Measurements from ENCODE around the gene FYN. TPM values are rescaled to one million over a fixed set of nuclear protein-coding genes. Genes with fewer than 3 reads are reported as not detected.

Gene FYN
- total RNA-seq, 1 donor from 2014 or later, result 525 TPM

GRCh38 chr6:111844921-111845320 lies 28.3 kb downstream of the FYN start:
- Mint-ChIP-seq H3K36me3 (ENCODE audit: unreplicated experiment) (no peaks in the 10 kb centered on the region), H3K4me1 (ENCODE audit: low read depth, unreplicated experiment) (peaks cover 62% of the 10 kb centered on the region), H3K4me3 (ENCODE audit: unreplicated experiment) (no peak overlapping the region), H3K27me3 (ENCODE audit: unreplicated experiment) (peaks cover 6% of the 10 kb centered on the region), H3K27ac (ENCODE audit: unreplicated experiment) (no peak overlapping the region), H3K9me3 (ENCODE audit: unreplicated experiment) (peaks cover 3% of the 10 kb centered on the region)
- no peak for DNase-seq
- TF ChIP-seq, protein P1, sequence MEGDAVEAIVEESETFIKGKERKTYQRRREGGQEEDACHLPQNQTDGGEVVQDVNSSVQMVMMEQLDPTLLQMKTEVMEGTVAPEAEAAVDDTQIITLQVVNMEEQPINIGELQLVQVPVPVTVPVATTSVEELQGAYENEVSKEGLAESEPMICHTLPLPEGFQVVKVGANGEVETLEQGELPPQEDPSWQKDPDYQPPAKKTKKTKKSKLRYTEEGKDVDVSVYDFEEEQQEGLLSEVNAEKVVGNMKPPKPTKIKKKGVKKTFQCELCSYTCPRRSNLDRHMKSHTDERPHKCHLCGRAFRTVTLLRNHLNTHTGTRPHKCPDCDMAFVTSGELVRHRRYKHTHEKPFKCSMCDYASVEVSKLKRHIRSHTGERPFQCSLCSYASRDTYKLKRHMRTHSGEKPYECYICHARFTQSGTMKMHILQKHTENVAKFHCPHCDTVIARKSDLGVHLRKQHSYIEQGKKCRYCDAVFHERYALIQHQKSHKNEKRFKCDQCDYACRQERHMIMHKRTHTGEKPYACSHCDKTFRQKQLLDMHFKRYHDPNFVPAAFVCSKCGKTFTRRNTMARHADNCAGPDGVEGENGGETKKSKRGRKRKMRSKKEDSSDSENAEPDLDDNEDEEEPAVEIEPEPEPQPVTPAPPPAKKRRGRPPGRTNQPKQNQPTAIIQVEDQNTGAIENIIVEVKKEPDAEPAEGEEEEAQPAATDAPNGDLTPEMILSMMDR (IDR thresholded peaks at IDR 0.05; ENCODE audit: partially characterized antibody, unreplicated experiment), result no peak

- peaks cover 4% of the 10 kb centered on the region for H3K27me3 Mint-ChIP-seq (ENCODE audit: unreplicated experiment)
- no peak overlapping the region for H3K4me3 Mint-ChIP-seq (ENCODE audit: unreplicated experiment)
- peaks cover 3% of the 10 kb centered on the region for H3K9me3 Mint-ChIP-seq (ENCODE audit: unreplicated experiment)
- DNase-seq, result no peak
- H3K36me3 Mint-ChIP-seq (ENCODE audit: unreplicated experiment), result no peaks in the 10 kb centered on the region
- TF ChIP-seq, protein P1 (IDR thresholded peaks at IDR 0.05; ENCODE audit: partially characterized antibody, unreplicated experiment), result no peak
- H3K4me1 Mint-ChIP-seq (ENCODE audit: low read depth, unreplicated experiment), result peaks cover 59% of the 10 kb centered on the region
- H3K27ac Mint-ChIP-seq (ENCODE audit: unreplicated experiment), result no peak overlapping the region
Measured at GRCh38 chr6:111844376-111844775, 28.9 kb downstream of the FYN start.

DNA sequence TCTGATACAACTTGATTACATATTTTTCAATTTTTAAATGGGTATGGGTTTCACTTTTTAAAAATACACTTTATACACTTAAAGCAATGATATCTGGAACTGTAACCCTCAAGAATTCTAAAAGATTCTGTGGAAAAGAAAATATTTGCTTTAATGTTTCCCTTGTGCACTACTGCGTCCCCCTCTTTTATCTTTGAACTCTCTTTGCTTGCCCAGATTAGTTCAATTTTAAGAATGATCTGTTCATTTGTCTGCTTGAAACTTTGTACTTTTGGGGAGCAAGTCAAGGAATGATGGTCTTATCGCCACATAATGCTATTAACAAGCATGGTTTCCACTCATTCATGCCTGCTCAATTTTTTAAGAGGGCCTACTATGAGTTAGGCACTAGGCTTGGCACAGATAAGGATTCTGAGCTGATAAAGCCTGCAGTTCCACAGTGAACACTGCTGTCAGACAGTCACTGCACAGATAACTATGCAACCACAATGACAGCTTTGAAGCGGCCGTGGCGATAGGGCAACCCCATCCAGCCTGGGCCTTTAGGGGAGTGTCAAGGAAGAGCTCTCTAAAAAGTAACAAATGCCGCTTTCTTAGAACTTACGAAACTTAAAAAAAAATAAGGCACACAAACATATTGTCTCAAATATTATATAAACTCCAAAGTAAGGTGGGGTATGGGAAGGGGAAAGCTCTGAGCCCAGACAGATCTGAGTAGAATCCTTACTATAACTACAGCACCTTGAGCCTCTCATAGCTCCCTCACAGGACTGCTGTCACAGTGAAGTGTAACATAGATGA lies 29.7 kb downstream of the FYN start:
- Mint-ChIP-seq H3K9me3 (ENCODE audit: unreplicated experiment) (peaks cover 3% of the 10 kb centered on the region), H3K4me1 (ENCODE audit: low read depth, unreplicated experiment) (peaks cover 59% of the 10 kb centered on the region), H3K36me3 (ENCODE audit: unreplicated experiment) (no peaks in the 10 kb centered on the region), H3K4me3 (ENCODE audit: unreplicated experiment) (no peak overlapping the region), H3K27me3 (ENCODE audit: unreplicated experiment) (peaks cover 8% of the 10 kb centered on the region), H3K27ac (ENCODE audit: unreplicated experiment) (no peak overlapping the region)
- DNase-seq, result no peak
- TF ChIP-seq, protein P1 (IDR thresholded peaks at IDR 0.05; ENCODE audit: partially characterized antibody, unreplicated experiment), result no peak

DNA sequence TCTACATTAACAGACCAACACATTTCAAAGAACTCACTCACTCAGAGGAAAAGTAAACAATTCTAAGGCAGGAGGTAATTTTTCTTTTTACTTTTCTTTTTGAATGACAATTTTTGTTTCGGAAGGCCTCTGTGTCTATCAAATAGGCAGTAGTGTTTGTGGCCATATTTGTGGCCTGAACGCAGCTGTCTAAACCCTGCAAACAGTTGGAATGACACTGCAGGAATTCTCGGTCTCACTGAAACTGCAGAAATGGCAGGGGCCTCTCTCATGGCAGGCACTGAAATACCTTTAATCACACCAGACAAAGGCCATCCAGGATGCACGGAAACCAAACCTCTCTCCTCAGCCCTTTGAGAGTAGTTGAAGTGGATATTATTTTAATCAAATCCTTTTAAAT lies 30.4 kb downstream of the FYN start:
- Mint-ChIP-seq H3K4me3 (ENCODE audit: unreplicated experiment) (no peak overlapping the region), H3K9me3 (ENCODE audit: unreplicated experiment) (peaks cover 3% of the 10 kb centered on the region)

More for the DNA sequence above, 30.4 kb downstream of the FYN start:
- Mint-ChIP-seq H3K27me3 (ENCODE audit: unreplicated experiment) (peaks cover 8% of the 10 kb centered on the region), H3K4me1 (ENCODE audit: low read depth, unreplicated experiment) (peaks cover 53% of the 10 kb centered on the region), H3K27ac (ENCODE audit: unreplicated experiment) (no peak overlapping the region), H3K36me3 (ENCODE audit: unreplicated experiment) (no peaks in the 10 kb centered on the region)
- TF ChIP-seq, protein P1 (IDR thresholded peaks at IDR 0.05; ENCODE audit: partially characterized antibody, unreplicated experiment), result no peak
- DNase-seq, result no peak
